NCI-H2171 (cell line): ENCODE measurements around the gene ASCC1.
"Not testable (repeated sequence)": the region's sequence is repeated elsewhere in the genome, so short reads cannot be mapped to it uniquely, and the experiment has no call there.

Experiments used
- DNase-seq: peaks from one replicate; lab custom pipeline; 2025; lab: John Stamatoyannopoulos, UW

ASCC1 gene

DNA sequence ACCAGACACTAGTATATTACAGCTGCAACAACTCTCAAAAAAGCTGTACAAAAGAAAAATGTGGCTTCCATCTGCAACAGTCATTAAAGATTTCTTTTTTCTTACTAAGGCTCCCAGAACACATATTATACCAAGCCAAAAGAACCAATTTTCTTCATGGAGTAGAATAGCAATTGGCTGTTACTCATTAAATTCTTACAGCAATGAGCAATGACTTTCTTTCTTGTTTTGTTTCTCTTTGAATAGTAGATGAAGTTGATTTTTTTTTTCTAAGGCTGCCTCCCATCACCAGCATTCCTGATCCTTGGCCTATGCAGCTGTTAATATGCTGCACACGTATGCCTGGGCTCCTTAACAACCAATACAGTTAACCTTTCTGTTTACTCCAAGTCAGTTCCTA is 91.1 kb downstream of the ASCC1 start:
- DNase-seq, result no peak

- no peak for DNase-seq
These were observed 91.7 kb downstream of the ASCC1 start for GRCh38 chr10:72124381-72124780.

DNA sequence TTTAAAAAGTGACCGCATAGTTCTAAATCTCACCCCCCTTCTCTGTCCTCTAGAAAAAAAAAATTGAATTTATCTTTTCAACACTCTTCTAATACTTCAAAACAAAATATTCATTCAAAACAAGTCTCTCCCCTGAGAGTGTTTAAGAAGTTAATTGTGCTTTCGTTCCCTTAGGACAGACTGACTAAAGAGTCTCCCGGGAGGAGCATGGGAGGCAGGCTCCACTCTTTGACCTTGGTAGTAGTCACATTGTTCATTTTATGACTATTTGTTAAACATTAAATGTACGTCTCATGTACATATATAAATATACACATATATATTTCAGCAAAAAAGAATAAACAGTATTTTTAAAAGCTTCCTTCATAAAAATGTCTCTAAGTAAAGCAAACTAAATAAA is 92.5 kb downstream of the ASCC1 start:
- DNase-seq, result no peak

DNA sequence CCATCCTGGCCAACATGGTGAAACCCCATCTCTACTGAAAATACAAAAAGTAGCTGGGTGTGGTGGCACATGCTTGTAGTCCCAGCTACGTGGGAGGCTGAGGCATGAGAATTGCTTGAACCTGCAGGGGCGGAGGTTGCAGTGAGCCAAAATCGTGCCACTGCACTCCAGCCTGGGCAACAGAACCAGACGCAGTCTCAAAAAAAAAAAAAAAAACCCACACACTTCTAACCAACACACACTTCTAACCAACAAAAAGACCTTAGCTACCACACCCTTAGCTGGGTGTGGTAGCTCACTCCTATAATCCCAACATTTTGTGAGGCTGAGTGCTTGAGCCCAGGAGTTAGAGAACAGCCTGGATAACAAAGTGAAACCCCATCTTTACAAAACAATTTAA is 93.9 kb downstream of the ASCC1 start:
- no peak for DNase-seq

- no peak for DNase-seq
These were observed 94.7 kb downstream of the ASCC1 start for GRCh38 chr10:72121389-72121788.

GRCh38 chr10:72116372-72116771 is 99.7 kb downstream of the ASCC1 start:
- no peak for DNase-seq

- DNase-seq, result no peak
These were observed 101.2 kb downstream of the ASCC1 start for GRCh38 chr10:72114706-72115450.

DNA sequence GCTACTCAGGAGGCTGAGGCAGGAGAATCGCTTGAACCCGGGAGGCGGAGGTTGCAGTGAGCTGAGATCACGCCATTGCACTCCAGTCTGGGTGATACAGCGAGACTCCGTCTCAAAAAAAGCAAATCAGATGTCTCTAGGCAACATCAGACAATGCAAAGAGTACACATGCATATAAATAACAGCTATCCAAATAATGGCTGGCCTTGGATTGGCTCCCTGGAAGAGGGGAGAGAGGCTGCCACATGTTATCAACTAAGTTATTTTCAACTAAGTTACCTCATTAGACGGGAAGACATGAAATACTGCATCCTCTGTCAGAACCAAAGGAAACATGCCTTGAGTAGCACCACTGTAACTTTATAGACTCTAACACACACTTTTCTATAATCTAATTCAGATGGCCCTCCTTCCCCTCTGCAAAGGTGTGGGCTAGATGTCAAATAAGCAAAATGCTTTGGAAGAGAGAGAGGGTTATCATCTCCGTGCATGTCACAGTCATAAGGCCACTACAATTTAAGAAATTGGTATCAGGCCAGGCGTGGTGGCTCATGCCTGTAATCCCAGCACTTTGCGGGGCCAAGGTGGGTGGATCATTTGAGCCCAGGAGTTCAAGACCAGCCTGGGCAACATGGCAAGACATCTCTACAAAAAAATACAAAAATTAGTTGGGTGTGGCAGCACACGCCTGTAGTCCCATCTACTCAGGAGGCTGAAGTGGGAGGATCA is 105.2 kb downstream of the ASCC1 start:
- DNase-seq, result no peak

DNA sequence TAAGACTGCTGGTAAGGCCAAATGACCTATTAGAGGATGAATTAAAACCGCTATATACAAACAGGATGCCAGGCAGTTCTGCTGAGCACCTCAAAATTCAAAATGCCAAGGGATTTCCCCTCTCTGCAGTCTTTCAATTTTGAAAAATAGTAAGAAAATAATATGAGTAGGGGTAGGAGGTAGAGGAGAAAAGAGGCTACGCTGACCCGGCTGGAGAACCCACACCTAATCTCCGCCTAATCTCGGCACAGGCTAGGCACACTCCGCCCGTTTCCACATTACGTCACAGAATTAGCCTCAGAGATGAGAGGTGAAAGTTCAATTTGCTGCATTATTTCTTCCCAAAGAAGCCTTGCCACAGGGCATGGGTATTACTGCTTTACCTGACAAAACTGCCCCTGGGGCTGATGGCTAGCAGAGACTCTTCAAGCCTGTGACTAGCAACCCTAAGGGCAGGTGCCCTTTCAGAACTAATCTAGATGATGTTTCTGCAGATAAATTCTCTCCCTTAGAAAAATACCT is 106.4 kb downstream of the ASCC1 start:
- DNase-seq, result no peak

DNA sequence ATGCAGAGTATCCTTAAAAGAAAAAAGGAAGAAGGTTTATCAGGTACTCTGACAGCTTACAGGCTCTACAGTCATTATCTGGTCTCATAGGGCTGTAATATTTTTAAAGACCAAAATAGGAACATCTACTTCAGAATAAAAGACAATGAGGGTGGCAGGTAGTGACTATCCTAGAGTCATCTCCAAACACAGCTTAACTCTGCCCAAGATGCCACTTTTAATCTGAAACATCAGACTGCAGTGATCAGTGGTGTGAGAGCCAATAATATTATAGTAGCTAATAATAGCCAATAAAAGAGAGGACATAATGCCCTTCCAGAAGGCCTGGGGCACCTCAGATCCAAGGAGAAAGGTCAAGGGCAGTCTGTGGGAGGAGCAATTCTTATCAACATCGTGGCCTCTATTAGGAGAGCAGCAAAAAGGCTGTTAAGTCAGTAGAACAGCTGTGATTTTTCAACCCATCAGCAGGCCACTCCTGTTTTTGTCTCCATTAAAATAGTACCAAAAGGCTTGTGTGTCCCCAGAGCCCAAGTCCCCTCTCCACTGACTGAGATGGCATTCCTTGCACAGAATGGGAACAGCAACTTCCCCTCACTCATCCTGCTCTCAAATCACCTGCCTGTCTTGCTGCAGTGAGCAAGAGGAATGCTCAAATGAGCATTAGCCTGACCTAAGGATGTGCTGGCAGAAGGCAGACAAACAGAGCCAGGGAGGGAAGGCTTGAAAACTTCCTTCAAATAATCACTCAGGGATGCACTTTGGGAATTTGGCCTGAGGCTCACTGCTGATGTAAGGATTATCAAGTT is 107.0 kb downstream of the ASCC1 start:
- DNase-seq, result no peak

- DNase-seq, result not testable (repeated sequence)
These were observed 108.1 kb downstream of the ASCC1 start for GRCh38 chr10:72108004-72108370.

GRCh38 chr10:72107325-72108003 is 108.6 kb downstream of the ASCC1 start:
- no peak for DNase-seq

DNA sequence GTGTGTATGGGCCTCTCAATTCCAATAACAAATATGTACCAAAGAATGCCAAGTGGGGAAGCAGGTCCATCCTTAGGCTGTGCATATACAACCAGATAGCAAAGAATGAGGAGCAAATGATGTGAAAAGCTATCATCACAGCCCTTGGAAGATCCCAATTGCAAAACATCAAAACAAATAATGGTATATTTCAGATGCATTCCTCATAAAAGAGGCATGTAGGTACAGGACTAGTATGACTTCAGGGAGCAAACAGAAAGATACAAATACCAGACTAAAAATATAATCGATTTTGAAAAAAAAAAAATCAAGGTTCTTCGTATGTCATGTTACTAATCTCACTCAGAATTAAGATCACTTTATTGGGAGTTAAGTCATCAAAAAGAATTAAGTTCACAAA is 109.2 kb downstream of the ASCC1 start:
- no peak for DNase-seq

- no peak for DNase-seq
These were observed 109.8 kb downstream of the ASCC1 start for GRCh38 chr10:72106154-72106849.

DNA sequence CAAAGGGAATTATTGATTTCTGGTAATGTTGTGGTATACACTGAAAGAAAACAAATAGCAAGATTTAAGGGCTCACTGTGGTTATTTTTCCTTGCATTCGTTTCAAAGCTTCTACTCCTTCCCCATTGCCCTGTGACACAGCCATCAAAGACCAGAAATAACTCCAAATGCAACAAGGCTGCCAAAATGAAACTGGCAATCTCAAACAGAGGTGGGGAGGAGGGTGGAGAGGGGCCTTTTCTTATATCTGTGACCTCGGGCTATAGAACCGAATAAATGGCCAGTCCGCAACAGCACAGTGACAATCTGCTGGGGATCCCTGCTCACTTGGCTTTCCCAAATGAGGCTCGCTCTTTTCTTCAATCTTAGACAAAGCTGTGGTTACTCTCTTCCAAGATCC is 110.4 kb downstream of the ASCC1 start:
- DNase-seq, result no peak

- DNase-seq, result no peak
These were observed 111.0 kb downstream of the ASCC1 start for GRCh38 chr10:72105098-72105475.

DNA sequence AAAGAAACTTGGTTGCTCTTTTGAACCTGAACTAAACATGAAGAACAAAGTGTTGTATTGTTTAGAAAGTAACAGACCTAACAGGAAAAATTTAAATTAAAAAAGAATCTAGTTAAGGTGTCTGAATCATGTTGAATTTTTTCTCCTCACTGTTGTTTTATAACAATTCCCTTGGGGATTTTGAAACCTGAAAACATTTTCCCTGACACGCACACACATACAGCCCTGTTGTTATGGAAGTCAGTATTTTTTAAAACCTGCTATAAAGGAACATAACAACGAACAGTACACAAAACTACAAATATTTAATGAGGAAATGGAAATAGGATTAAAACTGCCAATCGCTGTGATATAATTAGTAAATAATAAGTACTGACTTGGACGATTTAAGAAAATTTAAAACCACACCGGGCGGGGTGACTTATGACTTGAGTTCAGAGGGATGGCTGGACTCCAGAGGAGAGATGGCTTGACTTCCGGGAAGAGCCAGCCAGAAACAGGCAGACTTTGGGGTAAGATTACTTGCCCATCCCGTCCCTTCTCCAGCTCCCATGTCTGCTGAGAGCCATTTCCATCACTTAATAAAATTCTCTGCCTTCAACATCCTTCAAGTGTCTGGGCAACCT is 111.5 kb downstream of the ASCC1 start:
- DNase-seq, result no peak

GRCh38 chr10:72099600-72099921 is 116.5 kb downstream of the ASCC1 start:
- DNase-seq, result no peak

DNA sequence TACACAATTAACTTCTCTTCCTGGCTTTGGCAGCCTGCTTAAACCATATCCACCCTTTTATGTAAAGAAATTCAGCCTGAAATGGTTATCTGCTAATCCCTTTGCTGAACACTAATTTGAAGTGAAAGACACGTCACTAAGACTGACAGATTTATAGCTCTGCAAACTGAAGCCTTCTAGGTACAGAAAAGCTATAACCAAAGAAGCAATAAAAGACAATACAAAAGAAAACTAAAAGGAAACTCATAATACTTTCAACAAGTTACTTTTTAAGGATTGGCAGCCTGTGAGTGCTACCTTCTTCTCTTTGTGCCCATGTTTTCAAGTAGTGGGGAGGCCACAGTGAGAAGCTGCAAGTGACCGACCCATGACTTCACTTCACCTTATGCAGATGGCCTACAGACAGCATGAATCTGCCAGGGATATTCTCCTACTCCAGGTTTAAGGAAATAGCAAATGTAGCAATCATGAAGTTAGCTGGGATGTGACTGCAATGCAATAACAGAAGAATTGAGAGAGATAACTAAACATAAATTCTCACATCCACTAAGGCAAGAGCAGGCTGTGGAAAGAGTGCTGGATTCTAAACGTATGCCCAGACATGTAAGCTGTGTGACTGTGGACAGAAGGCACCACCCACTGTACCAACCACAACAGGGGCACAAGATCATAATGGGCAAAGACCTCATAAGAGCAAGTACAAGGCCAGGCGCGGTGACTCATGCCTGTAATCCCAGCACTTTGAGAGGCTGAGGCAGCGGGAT is 117.1 kb downstream of the ASCC1 start:
- DNase-seq, result no peak

- no peak for DNase-seq
These were observed 117.7 kb downstream of the ASCC1 start for GRCh38 chr10:72098301-72098835.
